HG03378 (cell line): ENCODE measurements around the gene ENAH.

ENCODE experiments used
- ATAC-seq: cut with Tn5 transposase; IDR thresholded peaks from one replicate; pipeline ENCODE4 v1.9.1; 2021; ENCODE audit warnings: mild to moderate bottlenecking, moderate library complexity; ENCODE audit not compliant: unreplicated experiment

Gene ENAH

DNA sequence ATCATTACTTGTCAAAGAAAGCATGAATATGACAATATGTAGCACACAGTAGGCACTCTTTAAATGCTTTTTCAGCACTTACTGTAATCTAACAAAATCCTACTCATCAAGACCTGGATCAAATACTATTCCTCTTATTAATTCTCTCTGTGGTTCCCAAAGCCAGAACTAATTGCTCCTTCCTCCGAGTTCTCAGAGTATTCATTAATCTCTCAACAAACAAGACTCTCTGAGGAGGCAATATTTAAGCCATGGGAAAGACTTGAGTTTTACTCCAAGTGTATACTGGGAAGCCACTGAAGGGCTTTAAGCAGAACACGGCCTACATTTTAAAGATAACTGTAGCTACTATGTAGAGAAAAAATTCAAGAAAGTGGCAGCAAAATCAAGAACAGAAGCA is 79.7 kb downstream of the ENAH start:
- no peak for ATAC-seq

DNA sequence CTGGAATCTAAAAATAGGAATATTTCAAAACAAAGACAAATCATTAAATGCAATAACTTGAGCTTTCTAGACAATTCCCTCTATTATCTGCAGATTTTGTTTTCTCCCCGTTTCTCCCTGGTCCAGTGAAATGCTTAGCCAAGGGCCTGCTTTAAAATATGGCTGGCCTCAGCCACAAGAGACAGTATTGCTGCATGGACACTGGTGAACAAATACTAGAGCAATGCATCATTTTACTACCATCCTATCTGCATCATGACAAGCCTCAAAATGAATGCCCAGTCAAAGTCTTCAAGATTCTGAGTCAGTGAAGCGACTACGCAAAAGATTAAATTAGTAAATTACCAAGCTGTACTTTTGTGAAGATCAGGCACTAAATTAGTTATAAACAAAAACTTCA is 80.5 kb downstream of the ENAH start:
- ATAC-seq: no peak

DNA sequence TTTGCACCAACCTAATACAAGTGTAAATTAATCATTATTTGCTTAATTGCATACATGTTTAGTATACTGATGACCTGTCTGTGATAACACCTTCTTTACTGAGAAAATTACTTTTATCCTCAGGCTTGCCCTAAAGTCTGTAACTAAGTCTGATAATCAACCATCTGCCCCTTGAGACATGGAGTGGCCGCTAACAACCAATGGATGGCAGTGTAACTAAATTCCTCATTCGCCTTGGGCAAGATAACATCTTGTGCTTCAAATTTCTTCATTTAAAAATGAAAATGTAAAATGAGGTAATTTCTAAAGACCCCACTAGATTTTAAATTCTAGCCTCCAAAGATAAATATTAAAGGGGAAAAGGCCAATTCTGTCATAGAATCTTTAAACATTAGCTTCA is 85.1 kb downstream of the ENAH start:
- no peak for ATAC-seq

DNA sequence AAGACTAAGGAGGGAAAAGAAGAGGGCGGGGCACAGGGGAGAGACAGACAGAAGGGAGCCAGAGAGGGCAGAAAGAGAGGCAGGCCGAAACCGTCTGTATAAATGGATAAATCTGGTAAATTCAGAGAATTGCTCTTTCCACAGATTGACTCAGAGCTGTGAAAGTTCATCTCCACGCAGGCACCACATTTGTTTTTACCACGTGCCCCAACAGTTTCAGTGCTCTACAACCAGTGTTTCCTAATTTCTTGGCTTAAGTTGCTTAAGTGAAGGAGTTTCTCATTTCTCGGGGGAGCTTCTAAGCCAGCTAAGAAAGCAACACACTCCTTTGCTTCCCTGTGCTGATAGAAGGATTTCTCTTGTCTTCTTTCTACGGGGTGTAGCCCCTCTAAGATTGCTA is 87.1 kb downstream of the ENAH start:
- ATAC-seq: no peak

GRCh38 chr1:225561675-225562074 is 91.2 kb downstream of the ENAH start:
- ATAC-seq: no peak

DNA sequence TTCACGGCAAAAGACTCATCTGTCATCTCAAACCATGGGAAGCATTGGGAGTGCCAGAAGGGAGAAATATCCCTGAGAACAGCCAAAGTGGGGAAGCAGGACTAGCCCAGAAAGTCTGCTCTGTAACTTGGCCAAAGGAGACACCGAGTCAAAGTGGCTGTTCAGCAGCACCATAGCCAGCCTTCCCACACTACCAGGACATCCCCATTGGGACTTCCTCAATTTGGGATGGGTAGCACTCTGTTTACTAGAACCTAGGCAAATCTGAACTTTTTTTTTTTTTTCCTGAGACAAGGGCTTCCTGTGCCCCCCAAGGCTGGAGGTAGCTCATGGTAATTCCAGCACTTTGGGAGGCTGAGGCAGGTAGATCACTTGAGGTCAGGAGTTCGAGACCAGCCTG is 93.0 kb downstream of the ENAH start:
- no peak for ATAC-seq

DNA sequence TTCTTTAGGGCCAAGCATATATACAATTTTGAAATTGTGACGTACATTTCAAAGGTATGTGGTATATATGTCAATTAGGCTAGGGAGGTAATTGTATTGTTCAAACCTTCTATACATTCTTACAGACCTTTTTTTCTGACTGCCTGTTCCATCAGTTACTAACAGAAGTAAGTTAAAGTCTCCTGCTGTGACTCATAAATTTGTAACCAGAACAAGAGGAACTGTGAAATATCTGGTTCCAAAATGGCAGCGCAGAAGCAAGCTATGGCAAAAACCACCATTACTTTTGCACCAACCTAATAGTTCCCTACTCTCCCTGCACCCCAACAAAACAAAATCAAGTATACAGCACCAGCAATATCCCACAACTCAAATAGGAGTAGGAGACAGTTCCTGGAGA is 93.6 kb downstream of the ENAH start:
- no peak for ATAC-seq

DNA sequence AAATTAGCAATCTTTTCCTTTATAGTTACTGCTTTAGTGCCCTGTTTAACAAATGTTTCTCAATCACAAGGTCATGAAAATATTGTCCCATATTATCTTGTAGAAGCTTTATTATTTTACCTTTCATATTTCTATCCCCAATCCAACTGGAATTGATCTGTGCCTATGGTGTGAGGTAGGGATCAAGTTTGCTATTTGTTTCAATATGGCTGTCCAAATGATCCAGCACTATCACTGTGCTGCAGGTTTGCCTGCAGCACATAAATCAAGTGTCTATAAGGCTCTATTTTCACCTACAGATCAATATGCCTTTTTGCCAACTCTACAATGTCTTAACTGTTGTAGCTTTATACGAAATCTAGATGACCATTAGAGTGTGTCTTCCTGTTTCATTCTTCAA is 96.2 kb downstream of the ENAH start:
- ATAC-seq: no peak

GRCh38 chr1:225555821-225556220 is 97.1 kb downstream of the ENAH start:
- ATAC-seq: no peak

- ATAC-seq: no peak
These were observed 98.6 kb downstream of the ENAH start for GRCh38 chr1:225554216-225554812.

- no peak for ATAC-seq
These were observed 103.1 kb downstream of the ENAH start for GRCh38 chr1:225549821-225550220.

GRCh38 chr1:225548140-225548857 is 104.6 kb downstream of the ENAH start:
- ATAC-seq: no peak

GRCh38 chr1:225545649-225546048 is 107.3 kb downstream of the ENAH start:
- ATAC-seq: no peak

DNA sequence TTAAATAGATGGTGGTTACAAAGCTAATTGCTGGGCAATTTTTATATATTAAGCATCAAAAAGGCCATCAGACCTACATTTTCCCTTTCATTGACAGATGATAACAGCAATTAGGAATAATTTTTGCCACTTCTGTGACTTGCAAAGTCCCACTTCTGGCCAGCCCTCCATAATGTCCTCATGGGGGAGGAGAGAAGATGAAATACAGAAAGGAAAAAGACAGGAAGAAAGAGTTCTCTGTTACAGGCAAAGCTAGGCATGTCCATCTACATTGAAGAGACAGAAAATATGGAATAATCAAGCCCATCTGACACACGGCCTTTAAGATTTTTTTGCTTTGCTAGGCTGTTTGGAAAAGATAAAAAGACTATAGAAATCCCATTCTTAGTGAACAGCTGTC is 108.0 kb downstream of the ENAH start:
- no peak for ATAC-seq

DNA sequence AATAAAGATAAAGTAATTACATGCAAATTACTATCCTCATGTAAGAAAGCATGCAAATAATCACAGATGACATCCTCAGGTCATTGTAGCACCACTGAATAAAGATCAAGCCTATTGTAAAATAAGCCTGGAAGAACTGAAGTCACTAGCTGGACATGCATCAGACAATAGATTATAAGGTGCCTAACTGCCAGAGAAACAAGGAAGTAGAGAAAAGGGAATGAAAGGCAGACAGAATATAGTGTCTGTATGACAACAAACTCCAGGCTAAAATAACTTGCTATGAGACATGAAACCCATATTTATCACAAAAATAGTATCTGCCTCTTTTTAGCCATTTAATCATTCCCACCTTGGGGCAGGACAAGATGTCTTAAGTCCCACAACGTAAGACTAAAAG is 108.7 kb downstream of the ENAH start:
- ATAC-seq: no peak

- ATAC-seq: no peak
These were observed 109.6 kb downstream of the ENAH start for GRCh38 chr1:225543350-225543749.

GRCh38 chr1:225541383-225541782 is 111.5 kb downstream of the ENAH start:
- no peak for ATAC-seq

DNA sequence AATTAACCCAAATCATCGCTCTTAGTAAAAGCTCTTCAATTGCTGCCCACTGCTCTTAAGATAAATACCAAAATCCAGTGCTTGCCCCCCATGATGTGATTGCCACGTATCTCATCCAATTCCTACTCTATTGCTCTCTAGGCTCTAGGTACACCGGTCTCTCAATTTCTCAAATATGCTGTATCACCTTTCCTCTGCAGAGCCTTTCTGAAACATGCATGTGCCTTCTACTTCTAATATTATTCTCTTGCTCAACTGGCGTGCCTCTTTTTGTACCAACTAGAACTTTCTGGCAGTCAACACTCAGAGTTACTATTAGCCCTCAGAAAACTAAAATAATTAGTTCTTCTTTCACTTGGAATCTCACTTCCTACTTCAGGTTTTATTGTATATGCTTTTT is 113.3 kb downstream of the ENAH start:
- ATAC-seq: no peak

DNA sequence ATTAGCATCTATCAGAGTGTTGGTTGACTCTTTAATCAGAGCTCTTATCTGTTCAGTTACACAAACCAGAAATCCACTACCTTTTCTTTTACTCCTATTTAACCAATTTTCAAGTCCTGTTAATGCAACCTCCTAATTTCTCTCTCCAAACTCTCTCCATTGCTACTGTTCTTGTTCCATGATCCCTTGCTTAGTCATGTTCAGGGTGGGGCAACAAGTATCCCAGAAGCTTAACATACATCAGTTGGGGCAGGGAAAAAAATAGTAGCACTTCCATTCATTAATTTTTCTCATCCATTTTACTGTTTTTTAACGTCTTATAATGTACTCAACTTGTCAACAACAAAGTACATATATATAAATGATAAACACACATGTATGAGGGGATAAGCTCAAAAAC is 113.9 kb downstream of the ENAH start:
- ATAC-seq: no peak

DNA sequence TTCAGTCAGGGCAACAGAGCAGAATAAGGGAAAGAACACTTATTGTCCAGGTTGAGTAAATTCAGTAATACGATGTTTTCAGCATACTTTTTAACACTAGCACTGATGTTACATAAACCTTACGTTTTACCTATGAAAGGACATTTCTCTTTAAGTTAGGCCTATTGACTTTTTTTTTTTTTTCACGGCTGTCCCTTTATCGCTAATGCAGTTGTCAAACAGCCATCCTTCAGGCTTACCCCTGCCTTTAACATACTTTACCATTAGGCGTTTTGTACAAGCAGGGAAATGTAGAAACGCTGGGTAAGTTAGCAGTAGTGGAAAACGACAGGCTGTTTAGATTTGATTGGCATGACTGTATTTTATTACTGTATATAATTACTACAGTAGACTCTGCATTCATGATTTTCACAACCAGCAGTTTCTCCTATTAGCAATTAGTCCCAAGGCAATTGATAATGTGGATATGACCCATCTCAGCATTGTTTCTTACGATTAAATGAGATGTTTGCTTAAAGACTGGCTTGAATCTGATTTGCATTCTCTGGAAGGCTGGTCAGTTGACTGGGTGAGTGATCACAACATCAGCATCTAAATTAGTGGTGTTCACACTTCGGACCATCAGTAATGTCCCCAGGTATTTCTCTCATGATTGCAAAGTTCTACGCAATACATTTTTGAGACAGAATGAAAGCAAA is 115.2 kb downstream of the ENAH start:
- ATAC-seq: no peak

DNA sequence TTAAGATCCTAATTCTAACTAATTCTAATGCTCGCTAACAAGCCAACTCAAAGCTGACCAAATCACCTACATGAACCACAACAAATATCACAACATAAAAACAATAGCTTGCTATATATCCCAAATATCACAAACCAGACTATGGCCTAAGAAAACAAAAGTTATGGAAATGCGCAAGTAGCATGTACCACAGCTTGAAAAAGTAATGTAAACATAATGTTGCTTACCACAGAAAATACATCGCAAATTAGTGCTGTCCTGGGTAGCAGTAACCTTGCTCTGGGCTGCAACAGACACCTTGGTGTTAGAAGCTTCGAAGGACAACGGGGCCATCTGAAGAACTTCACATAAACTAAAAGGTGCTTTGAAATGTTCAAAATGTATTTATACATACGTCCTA is 117.6 kb downstream of the ENAH start:
- ATAC-seq: no peak

GRCh38 chr1:225534772-225535171 is 118.2 kb downstream of the ENAH start:
- no peak for ATAC-seq
